OCI-LY7 (cell line): ENCODE results near the gene NAT10. TPM values are rescaled to one million over a fixed set of nuclear protein-coding genes. Genes with fewer than 3 reads are reported as not detected.
A peak's percentile ranks its signal among the peaks of the same experiment; 100 is the strongest.

Experiments used
- BruUV-seq: library from RNA; stranded (reverse); fragments of 400-500 nt; replicated peaks from 2 replicates; lab custom pipeline; 2021; lab: Mats Ljungman, UMichigan
- CTCF ChIA-PET: fragments of 300-600 bp; sonication (Branson Sonifier 250); formaldehyde crosslinking; loops from one replicate; lab custom pipeline; 2022; ENCODE audit warnings: antibody characterized with exemption; ENCODE audit not compliant: unreplicated experiment; lab: Charles Lee
- POLR2A ChIA-PET: fragments of 300-600 bp; sonication (Branson Sonifier 250); formaldehyde crosslinking; loops from one replicate; lab custom pipeline; 2022; ENCODE audit warnings: antibody characterized with exemption; lab: Charles Lee
- DNase-seq: peaks from one replicate; pipeline ENCODE4 v3.0.0-alpha.2; 2015; ENCODE audit warnings: low spot score
- H2AFZ ChIP-seq: fragments of 200-600 bp; sonication (generic), shearing (Covaris generic); 2 replicates; pipeline ENCODE4 v1.6.1; 2014; ENCODE audit warnings: mild to moderate bottlenecking, antibody characterized with exemption, low read length, moderate library complexity
- H3K27ac ChIP-seq: fragments of 200-600 bp; sonication (generic); 2 replicates; pipeline ENCODE4 v1.5.1; 2014; ENCODE audit warnings: mixed run types, low read depth, mild to moderate bottlenecking, moderate library complexity, low read length, inconsistent platforms; ENCODE audit not compliant: poor library complexity, severe bottlenecking
- H3K36me3 ChIP-seq: fragments of 200-600 bp; sonication (generic); 2 replicates; pipeline ENCODE4 v1.6.1; 2014; ENCODE audit warnings: mild to moderate bottlenecking, antibody characterized with exemption, low read length, moderate library complexity, mixed read lengths; ENCODE audit not compliant: insufficient read depth
- H3K4me1 ChIP-seq: fragments of 200-600 bp; sonication (generic); 2 replicates; pipeline ENCODE4 v1.5.1; 2014; ENCODE audit warnings: mild to moderate bottlenecking, low read length; ENCODE audit not compliant: insufficient read depth, poor library complexity, severe bottlenecking
- H3K4me2 ChIP-seq: fragments of 200-600 bp; sonication (generic); 2 replicates; pipeline ENCODE4 v1.6.1; 2014; ENCODE audit warnings: mild to moderate bottlenecking, low read length
- H3K4me3 ChIP-seq: fragments of 200-600 bp; sonication (generic); 2 replicates; pipeline ENCODE4 v1.5.1; 2014; ENCODE audit warnings: mild to moderate bottlenecking, low read depth, low read length; ENCODE audit not compliant: poor library complexity, severe bottlenecking
- H3K79me2 ChIP-seq: fragments of 200-600 bp; sonication (generic); 2 replicates; pipeline ENCODE4 v1.6.1; 2016; ENCODE audit warnings: low read depth, mild to moderate bottlenecking, low read length, moderate library complexity, mixed read lengths; ENCODE audit not compliant: insufficient read depth
- H3K9me2 ChIP-seq: fragments of 200-600 bp; sonication (generic); 2 replicates; pipeline ENCODE4 v1.6.1; 2016; ENCODE audit warnings: mild to moderate bottlenecking, low read length, mixed read lengths; ENCODE audit not compliant: insufficient read depth
- H3K9me3 ChIP-seq: fragments of 200-600 bp; sonication (generic); 2 replicates; pipeline ENCODE4 v1.6.1; 2014; ENCODE audit warnings: mild to moderate bottlenecking, mixed run types, low read length, mixed read lengths
- H4K20me1 ChIP-seq: fragments of 200-600 bp; sonication (generic); 2 replicates; pipeline ENCODE4 v1.6.1; 2014; ENCODE audit warnings: mild to moderate bottlenecking, antibody characterized with exemption, low read length, moderate library complexity, mixed read lengths; ENCODE audit not compliant: insufficient read depth
- CTCF ChIP-seq: fragments of 200-600 bp; sonication (generic); conservative IDR thresholded peaks from 2 replicates; pipeline ENCODE4 v1.5.1; 2014; ENCODE audit warnings: mild to moderate bottlenecking, antibody characterized with exemption, low read length, moderate library complexity, mixed read lengths
- EZH2phosphoT487 ChIP-seq: fragments of 200-600 bp; sonication (generic); IDR thresholded peaks from 2 replicates; pipeline ENCODE4 v1.6.1; 2018; ENCODE audit warnings: low read depth, borderline replicate concordance, mild to moderate bottlenecking, mixed run types, antibody characterized with exemption, low read length, moderate library complexity, mixed read lengths
- intact Hi-C: fragments of 100-400 bp; cut with micrococcal nuclease; formaldehyde crosslinking; loops from one replicate; pipeline ENCODE4 v1.10.0; 2022; ENCODE audit not compliant: unreplicated experiment
- total RNA-seq, 2 experiments: library from RNA; depleted of rRNA in 1 of 2; stranded (reverse); fragments of >200 nt in 1 of 2; shearing (Covaris generic) in 1 of 2; gene quantifications; 2 replicates each; pipeline ENCODE4 v1.2.3, GENCODE V29; 2014 to 2022

NAT10 gene
- total RNA-seq, 2 experiments from 2014 or later: 64.9 to 120 TPM

- H3K79me2 ChIP-seq: no peaks in the 10 kb centered on the region
- no peak for TF ChIP-seq CTCF
- TF ChIP-seq EZH2phosphoT487: no peak
- ChIA-PET POLR2A (interaction anchor here (0.6 kb wide), 1 partner anchor 87 kb away, joined by 4 read pairs; no protein-coding TSS in a partner anchor), CTCF (interaction anchor here (0.5 to 0.6 kb wide), 2 partner anchors 164 to 1690 kb away, joined by 3 to 4 read pairs; no protein-coding TSS in a partner anchor)
- no peaks in the 10 kb centered on the region for H3K9me2 ChIP-seq
- no peak overlapping the region for H3K4me2 ChIP-seq
- intact Hi-C loops: no loop called here
- H4K20me1 ChIP-seq: no peaks in the 10 kb centered on the region
- no peak for DNase-seq
- no peaks in the 10 kb centered on the region for H3K9me3 ChIP-seq
- no peak overlapping the region for H3K27ac ChIP-seq
- no TSS peak for BruUV-seq
- H3K4me1 ChIP-seq: peaks cover 28% of the 10 kb centered on the region
- H3K4me3 ChIP-seq: no peak overlapping the region
- no peak overlapping the region for H2AFZ ChIP-seq
- H3K36me3 ChIP-seq: peaks cover 76% of the 10 kb centered on the region
These were observed 46.8 kb downstream of the NAT10 start for GRCh38 chr11:34151916-34152845.

GRCh38 chr11:34154059-34154875 is 48.8 kb downstream of the NAT10 start:
- DNase-seq: peak; percentile 62
- Histone ChIP-seq H3K79me2 (no peaks in the 10 kb centered on the region), H3K9me3 (no peaks in the 10 kb centered on the region), H3K36me3 (peaks cover 55% of the 10 kb centered on the region), H3K4me1 (peaks cover 25% of the 10 kb centered on the region), H3K9me2 (no peaks in the 10 kb centered on the region), H2AFZ (no peak overlapping the region), H3K27ac (peak overlapping the region; percentile 34), H4K20me1 (no peaks in the 10 kb centered on the region), H3K4me3 (no peak overlapping the region), H3K4me2 (peak overlapping the region; percentile 39)
- TF ChIP-seq EZH2phosphoT487 (no peak), CTCF (no peak)
- intact Hi-C loops: no loop called here
- ChIA-PET POLR2A (no interaction called here), CTCF (interaction anchor here (0.5 to 0.6 kb wide), 2 partner anchors 13 to 18 kb away, joined by 3 to 4 read pairs; no protein-coding TSS in a partner anchor)
- no TSS peak for BruUV-seq
